Spinal cord (tissue), 10 donors: ENCODE measurements around the gene UCKL1. TPM values are rescaled to one million over a fixed set of nuclear protein-coding genes. Genes with fewer than 3 reads are reported as not detected.
"Not testable (repeated sequence)": the region's sequence is repeated elsewhere in the genome, so short reads cannot be mapped to it uniquely, and the experiment has no call there.

Experiments used
- DNase-seq, 6 donors: peaks; one replicate each; pipeline versions ENCODE4 v3.0.0 to v3.0.0-alpha.2; 2013 to 2015; ENCODE audit warnings: low spot score in 6 of 6, low read depth in 4 of 6
- H3K27ac ChIP-seq: one replicate; pipeline ENCODE4 v1.5.1; 2013; ENCODE audit warnings: low read depth, low read length, control low read depth
- H3K27me3 ChIP-seq: one replicate; pipeline ENCODE4 v1.6.1; 2013; ENCODE audit warnings: low read length; ENCODE audit not compliant: control insufficient read depth, insufficient read depth
- H3K36me3 ChIP-seq: one replicate; pipeline ENCODE4 v1.6.1; 2013; ENCODE audit warnings: low read length; ENCODE audit not compliant: control insufficient read depth, insufficient read depth
- H3K4me1 ChIP-seq: one replicate; pipeline ENCODE4 v1.6.1; 2013; ENCODE audit warnings: low read length; ENCODE audit not compliant: control insufficient read depth, insufficient read depth
- H3K4me3 ChIP-seq: one replicate; pipeline ENCODE4 v1.5.1; 2013; ENCODE audit warnings: low read depth, low read length, control low read depth
- H3K9me3 ChIP-seq: one replicate; pipeline ENCODE4 v1.6.1; 2013; ENCODE audit warnings: low read length; ENCODE audit not compliant: control insufficient read depth, insufficient read depth
- WGBS: methylation state at CpG from one replicate; pipeline ENCODE4 v1.1.5; 2013; ENCODE audit warnings: missing lambda C conversion rate; ENCODE audit not compliant: insufficient coverage; 5-methylcytosine and 5-hydroxymethylcytosine counted together
- polyA plus RNA-seq, 2 donors: library from polyadenylated mRNA; unstranded; fragments of 120-200 nt; gene quantifications; one replicate each; pipeline ENCODE4 v1.2.1, GENCODE V29; 2013; ENCODE audit not compliant: insufficient read length in 2 of 2
- total RNA-seq, 2 donors: library from RNA; depleted of rRNA in 1 of 2; stranded (reverse); fragments of 120-200 nt in 1 of 2; fragments of >200 nt in 1 of 2; gene quantifications; one replicate each; pipeline versions ENCODE4 v1.2.3 to v1.2.4, GENCODE V29; 2013 to 2014
- donor health status: healthy.

Gene UCKL1
- total and polyA plus RNA-seq, 4 donors = 14.1 to 83.7 (median 44.2) TPM

DNA sequence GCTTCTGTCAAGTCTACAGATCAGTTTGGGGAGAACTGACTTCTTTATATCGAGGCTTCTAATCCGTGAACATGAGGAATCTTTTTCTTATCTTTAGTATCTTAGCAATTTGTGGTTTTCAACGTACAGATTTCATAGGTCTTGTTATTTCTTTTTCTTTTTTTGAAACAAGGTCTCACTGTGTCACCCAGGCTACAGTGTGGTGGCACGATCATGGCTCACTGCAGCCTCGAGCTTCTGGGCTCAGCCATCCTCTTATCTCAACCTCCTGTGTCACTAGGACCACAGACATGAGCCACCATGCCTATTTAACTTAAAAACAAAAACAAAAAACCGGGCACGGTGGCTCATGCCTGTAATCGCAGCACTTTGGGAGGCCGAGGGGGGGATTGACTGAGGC, 32.0 kb downstream of the UCKL1 start:
- no peaks in the 10 kb centered on the region for H3K27me3 ChIP-seq
- H3K36me3 ChIP-seq = peaks cover 38% of the 10 kb centered on the region
- H3K4me1 ChIP-seq = peaks cover 5% of the 10 kb centered on the region
- H3K9me3 ChIP-seq = no peaks in the 10 kb centered on the region
- 90% methylated on average over 4 of the region's 9 CpGs for WGBS
- H3K27ac ChIP-seq = no peak overlapping the region
- no peak for DNase-seq
- H3K4me3 ChIP-seq = no peak overlapping the region

- 60% methylated on average over 1 of the region's 8 CpGs for WGBS
- Histone ChIP-seq H3K4me1 (peaks cover 5% of the 10 kb centered on the region), H3K9me3 (no peaks in the 10 kb centered on the region), H3K4me3 (no peak overlapping the region), H3K27me3 (no peaks in the 10 kb centered on the region), H3K27ac (no peak overlapping the region), H3K36me3 (peaks cover 36% of the 10 kb centered on the region)
- DNase-seq = no peak
Measured at GRCh38 chr20:63923651-63924050, 32.6 kb downstream of the UCKL1 start.

- DNase-seq = no peak
- H3K27ac ChIP-seq = no peak overlapping the region
Measured at GRCh38 chr20:63920226-63920625, 36.0 kb downstream of the UCKL1 start.

GRCh38 chr20:63919130-63919529, 37.1 kb downstream of the UCKL1 start:
- Histone ChIP-seq H3K9me3 (no peaks in the 10 kb centered on the region), H3K36me3 (peaks cover 26% of the 10 kb centered on the region), H3K4me1 (peaks cover 5% of the 10 kb centered on the region), H3K27me3 (no peaks in the 10 kb centered on the region), H3K27ac (no peak overlapping the region), H3K4me3 (no peak overlapping the region)
- 85% methylated on average over 11 of the region's 19 CpGs for WGBS
- no peak for DNase-seq

More at GRCh38 chr20:63920226-63920625, 36.0 kb downstream of the UCKL1 start:
- Histone ChIP-seq H3K4me3 (no peak overlapping the region), H3K4me1 (peaks cover 5% of the 10 kb centered on the region), H3K27me3 (no peaks in the 10 kb centered on the region), H3K36me3 (peaks cover 33% of the 10 kb centered on the region), H3K9me3 (no peaks in the 10 kb centered on the region)
- WGBS = 92% methylated on average over 21 of the region's 23 CpGs

- H3K27ac ChIP-seq = no peak overlapping the region
- DNase-seq = no peak
Measured at GRCh38 chr20:63917811-63918210, 38.4 kb downstream of the UCKL1 start.

GRCh38 chr20:63916371-63916939, 39.8 kb downstream of the UCKL1 start:
- not testable (repeated sequence) for H3K27ac ChIP-seq, H3K9me3 ChIP-seq, DNase-seq, H3K27me3 ChIP-seq, H3K4me3 ChIP-seq
- peaks cover 17% of the 10 kb centered on the region for H3K36me3 ChIP-seq
- WGBS = 90% methylated on average over 2 of the region's 8 CpGs
- peaks cover 13% of the 10 kb centered on the region for H3K4me1 ChIP-seq

More at GRCh38 chr20:63917811-63918210, 38.4 kb downstream of the UCKL1 start:
- no peaks in the 10 kb centered on the region for H3K9me3 ChIP-seq
- no peaks in the 10 kb centered on the region for H3K27me3 ChIP-seq
- no peak overlapping the region for H3K4me3 ChIP-seq
- WGBS = 79% methylated on average over 11 of the region's 11 CpGs
- H3K4me1 ChIP-seq = peaks cover 3% of the 10 kb centered on the region
- H3K36me3 ChIP-seq = peaks cover 26% of the 10 kb centered on the region

GRCh38 chr20:63915471-63915870, 40.7 kb downstream of the UCKL1 start:
- no peak for DNase-seq
- H3K27ac ChIP-seq = no peak overlapping the region
- 75% methylated on average over 5 of the region's 6 CpGs for WGBS

GRCh38 chr20:63913768-63914167, 42.4 kb downstream of the UCKL1 start:
- WGBS = 99% methylated on average over 9 of the region's 12 CpGs
- Histone ChIP-seq H3K4me3 (no peak overlapping the region), H3K27me3 (no peaks in the 10 kb centered on the region), H3K27ac (no peak overlapping the region), H3K36me3 (peaks cover 10% of the 10 kb centered on the region), H3K9me3 (no peaks in the 10 kb centered on the region), H3K4me1 (peaks cover 18% of the 10 kb centered on the region)
- DNase-seq = no peak

More at GRCh38 chr20:63915471-63915870, 40.7 kb downstream of the UCKL1 start:
- peaks cover 17% of the 10 kb centered on the region for H3K36me3 ChIP-seq
- H3K4me1 ChIP-seq = peaks cover 18% of the 10 kb centered on the region
- no peaks in the 10 kb centered on the region for H3K9me3 ChIP-seq
- no peak overlapping the region for H3K4me3 ChIP-seq
- no peaks in the 10 kb centered on the region for H3K27me3 ChIP-seq

DNA sequence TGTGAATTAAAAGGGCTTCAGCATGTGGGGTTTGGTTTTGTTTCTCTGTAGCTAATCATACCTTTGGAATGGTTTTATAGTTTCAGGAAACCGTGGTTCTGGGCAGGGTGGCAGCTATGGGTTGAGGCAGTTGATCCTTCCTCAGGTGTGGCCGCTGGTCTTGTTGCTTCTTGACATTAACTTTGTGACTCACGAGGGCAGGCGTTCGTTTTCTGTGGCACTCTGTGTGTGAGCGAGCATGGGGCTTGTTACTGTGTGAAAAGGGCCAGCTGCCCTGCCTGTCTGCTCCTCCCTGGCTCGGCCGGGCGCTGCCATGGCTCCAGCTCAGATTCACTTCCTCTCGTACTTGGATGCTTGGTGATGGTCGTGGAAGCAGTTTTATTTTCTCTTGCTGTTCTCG, 45.0 kb downstream of the UCKL1 start:
- no peaks in the 10 kb centered on the region for H3K27me3 ChIP-seq
- DNase-seq = peak in 1 of 6 donors; percentile 55
- peaks cover 18% of the 10 kb centered on the region for H3K4me1 ChIP-seq
- H3K4me3 ChIP-seq = no peak overlapping the region
- 36% methylated on average over 10 of the region's 12 CpGs for WGBS
- peaks cover 4% of the 10 kb centered on the region for H3K36me3 ChIP-seq
- H3K27ac ChIP-seq = no peak overlapping the region
- H3K9me3 ChIP-seq = no peaks in the 10 kb centered on the region

DNA sequence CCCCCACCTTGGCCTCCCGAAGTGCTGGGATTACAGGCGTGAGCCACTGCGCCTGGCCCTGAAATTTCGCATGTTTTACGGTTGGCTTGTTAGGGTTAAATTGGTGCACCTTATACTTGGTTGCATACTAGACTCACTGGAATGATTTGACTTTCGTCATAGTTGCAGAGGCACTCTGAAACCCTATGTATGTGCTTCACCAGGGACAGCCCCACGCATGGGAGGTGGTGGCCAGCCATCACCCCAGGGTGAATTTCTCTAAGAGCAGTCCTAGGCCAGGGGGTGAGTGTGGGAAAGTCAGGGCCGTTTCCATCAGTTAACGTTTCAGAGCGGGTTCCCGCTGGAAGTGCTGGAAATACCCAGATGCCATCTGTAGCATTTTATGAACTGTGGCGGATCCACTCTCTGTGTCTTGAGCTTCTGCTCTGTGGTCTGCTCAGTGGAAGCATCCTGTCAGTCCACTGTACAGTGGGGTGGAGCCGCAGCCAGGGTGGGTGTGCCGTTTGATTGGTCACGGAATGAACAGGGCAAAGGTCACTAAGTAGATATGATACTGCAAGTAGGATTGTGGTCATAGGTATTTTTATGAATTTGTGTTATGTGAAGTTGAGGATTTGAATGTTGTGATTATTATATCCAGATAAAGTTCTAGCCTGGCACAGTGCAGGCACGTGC, 48.1 kb downstream of the UCKL1 start:
- DNase-seq = no peak
- H3K4me3 ChIP-seq = no peak overlapping the region
- WGBS = 91% methylated on average over 16 of the region's 16 CpGs

More for the DNA sequence above, 48.1 kb downstream of the UCKL1 start:
- peaks cover 4% of the 10 kb centered on the region for H3K36me3 ChIP-seq
- no peak overlapping the region for H3K27ac ChIP-seq
- H3K27me3 ChIP-seq = no peaks in the 10 kb centered on the region
- H3K4me1 ChIP-seq = peaks cover 18% of the 10 kb centered on the region
- H3K9me3 ChIP-seq = no peaks in the 10 kb centered on the region
